Measurements from ENCODE around the gene CEMIP.
"Not testable (repeated sequence)": the region's sequence is repeated elsewhere in the genome, so short reads cannot be mapped to it uniquely, and the experiment has no call there.

Gene CEMIP

GRCh38 chr15:80958818-80959495 lies 179.8 kb downstream of the CEMIP start:
- DNase-seq = no peak

GRCh38 chr15:80965454-80965853 lies 186.3 kb downstream of the CEMIP start:
- not testable (repeated sequence) for DNase-seq

- no peak for DNase-seq
Measured at GRCh38 chr15:80966431-80967197, 187.4 kb downstream of the CEMIP start.

GRCh38 chr15:80967451-80967850 lies 188.3 kb downstream of the CEMIP start:
- no peak for DNase-seq

- no peak for DNase-seq
Measured at GRCh38 chr15:80967991-80968510, 188.9 kb downstream of the CEMIP start.

GRCh38 chr15:80969316-80969715 lies 190.1 kb downstream of the CEMIP start:
- no peak for DNase-seq

GRCh38 chr15:80970018-80970657 lies 191.0 kb downstream of the CEMIP start:
- DNase-seq = no peak

GRCh38 chr15:80970658-80971057 lies 191.5 kb downstream of the CEMIP start:
- no peak for DNase-seq

GRCh38 chr15:80971143-80971542 lies 192.0 kb downstream of the CEMIP start:
- DNase-seq = no peak

GRCh38 chr15:80972276-80972675 lies 193.1 kb downstream of the CEMIP start:
- DNase-seq = no peak

GRCh38 chr15:80974914-80975313 lies 195.7 kb downstream of the CEMIP start:
- no peak for DNase-seq

- DNase-seq = no peak
Measured at GRCh38 chr15:80976851-80977250, 197.7 kb downstream of the CEMIP start.

- no peak for DNase-seq
Measured at GRCh38 chr15:80977627-80978036, 198.5 kb downstream of the CEMIP start.

GRCh38 chr15:80978685-80979329 lies 199.6 kb downstream of the CEMIP start:
- no peak for DNase-seq

- no peak for DNase-seq
Measured at GRCh38 chr15:80979538-80980200, 200.5 kb downstream of the CEMIP start.

- DNase-seq = no peak
Measured at GRCh38 chr15:80982205-80982604, 203.0 kb downstream of the CEMIP start.

- DNase-seq = no peak
Measured at GRCh38 chr15:80982839-80983238, 203.7 kb downstream of the CEMIP start.

- DNase-seq = no peak
Measured at GRCh38 chr15:80984856-80985255, 205.7 kb downstream of the CEMIP start.

GRCh38 chr15:80985981-80986380 lies 206.8 kb downstream of the CEMIP start:
- no peak for DNase-seq

- DNase-seq = no peak
Measured at GRCh38 chr15:80986487-80986886, 207.3 kb downstream of the CEMIP start.

GRCh38 chr15:80988148-80988796 lies 209.1 kb downstream of the CEMIP start:
- no peak for DNase-seq

- no peak for DNase-seq
Measured at GRCh38 chr15:80989081-80989517, 209.9 kb downstream of the CEMIP start.
